Measurements from ENCODE around the gene HMG20B.

HMG20B gene

DNA sequence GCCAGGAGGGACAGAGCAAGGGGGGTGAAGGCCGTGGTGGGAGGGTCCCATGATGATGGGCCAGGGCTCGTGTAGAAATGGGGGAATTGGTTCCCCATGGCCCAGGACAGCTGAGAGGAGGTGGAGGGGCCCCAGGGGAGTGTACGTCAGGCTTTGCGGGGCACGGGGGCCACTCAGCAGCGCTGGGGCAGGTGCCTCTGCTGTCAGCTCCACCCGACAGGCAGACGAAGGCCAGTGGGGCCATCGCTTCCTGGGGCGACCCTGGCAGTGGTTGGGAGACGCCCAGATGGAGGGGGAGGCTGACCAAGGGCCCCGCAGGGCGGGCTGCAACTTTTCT, 35.7 kb upstream of the HMG20B start:
- DNase-seq (ENCODE audit: low spot score) = no peak

- DNase-seq (ENCODE audit: low spot score) = no peak
Measured at GRCh38 chr19:3537438-3538240, 35.1 kb upstream of the HMG20B start.

- no peak for DNase-seq (ENCODE audit: low spot score)
Measured at GRCh38 chr19:3538258-3538929, 34.4 kb upstream of the HMG20B start.

DNA sequence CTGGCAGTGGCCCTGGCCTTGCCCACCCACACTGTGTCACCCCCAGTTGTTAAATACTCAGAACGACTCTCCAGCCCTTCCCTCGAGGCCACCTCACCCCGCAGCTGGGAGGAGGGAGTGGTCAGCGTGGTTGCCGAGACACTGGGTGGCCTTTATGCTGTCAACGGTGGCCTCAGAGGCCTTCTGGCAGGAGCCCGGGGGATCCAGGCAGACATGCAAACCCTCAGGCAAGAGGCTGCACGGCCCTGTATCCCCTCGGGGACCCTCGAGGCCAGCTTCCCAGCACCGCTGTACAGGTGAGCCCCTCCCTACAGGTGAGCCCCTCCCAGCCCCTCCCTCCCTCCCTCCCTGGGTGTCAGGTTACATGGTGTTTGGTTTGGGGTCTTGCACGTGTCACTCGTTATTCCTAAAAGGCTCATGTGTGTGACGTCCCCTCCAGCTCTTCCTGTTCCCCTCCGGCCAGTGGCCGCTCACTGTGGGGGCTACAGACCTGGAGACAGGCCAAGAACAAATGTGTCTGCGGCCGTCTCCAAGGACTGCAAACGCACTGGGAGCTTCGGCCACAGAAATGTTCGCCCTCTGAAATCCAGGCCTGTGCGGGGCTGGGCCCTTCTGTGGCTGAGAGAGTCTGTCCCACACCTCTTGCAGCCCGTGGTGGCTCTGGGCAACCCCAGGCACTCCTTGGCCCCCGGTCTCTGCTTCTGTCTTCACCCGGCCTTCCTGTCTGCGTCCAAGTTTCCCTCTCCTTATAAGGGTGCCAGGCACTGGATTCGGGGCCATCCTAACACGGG, 33.6 kb upstream of the HMG20B start, which contains the start of gene TEKTIP1:
TSS of gene TEKTIP1 (plus strand) at position 210 of the 791 bp plus-strand sequence. CDS start at position 214, 4 bp downstream.
- DNase-seq (ENCODE audit: low spot score) = no peak

- DNase-seq (ENCODE audit: low spot score) = no peak
Measured at GRCh38 chr19:3539756-3540118, 33.0 kb upstream of the HMG20B start.

GRCh38 chr19:3543150-3544057, 29.3 kb upstream of the HMG20B start:
- no peak for DNase-seq (ENCODE audit: low spot score)

- no peak for DNase-seq (ENCODE audit: low spot score)
Measured at GRCh38 chr19:3544058-3544376, 28.7 kb upstream of the HMG20B start.

GRCh38 chr19:3544742-3545668, 27.7 kb upstream of the HMG20B start:
- DNase-seq (ENCODE audit: low spot score) = peak; percentile 77

DNA sequence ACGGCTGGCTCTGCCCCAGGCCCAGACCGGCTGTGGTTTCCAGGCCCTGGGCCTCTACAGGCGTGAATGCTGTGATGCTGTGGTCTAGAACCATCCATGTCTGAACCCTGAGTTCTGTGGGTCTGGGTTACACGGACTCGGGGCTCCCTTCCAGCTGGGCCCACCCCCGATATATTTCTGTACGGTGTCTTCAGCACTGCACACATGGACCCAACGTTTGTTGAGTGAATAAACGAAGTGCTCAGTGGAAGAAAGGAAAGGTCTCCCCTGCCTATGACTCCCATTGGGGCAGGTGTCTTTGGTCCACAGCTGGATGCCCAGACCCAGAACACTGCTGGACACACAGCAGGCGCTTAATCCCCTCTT, 27.1 kb upstream of the HMG20B start:
- no peak for DNase-seq (ENCODE audit: low spot score)

DNA sequence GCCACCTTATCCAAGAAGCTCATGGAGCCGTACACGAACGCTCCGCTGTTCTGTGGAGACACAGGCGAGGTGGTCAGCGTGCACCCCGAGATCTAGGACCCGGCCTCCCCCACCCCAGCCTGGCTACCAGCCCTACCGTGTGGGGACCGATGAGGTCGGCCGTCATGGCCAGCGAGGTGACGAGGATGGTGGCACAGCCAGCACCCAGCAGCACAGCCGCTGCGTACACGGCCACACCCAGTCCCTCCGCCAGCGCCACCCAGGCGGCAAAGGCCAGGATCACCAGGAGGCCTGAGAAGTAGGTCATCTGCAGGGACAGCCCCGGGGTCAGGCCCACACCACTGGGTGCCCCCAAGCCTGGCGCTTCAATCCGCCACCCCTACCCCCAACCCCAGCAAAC, 26.6 kb upstream of the HMG20B start:
- no peak for DNase-seq (ENCODE audit: low spot score)

- DNase-seq (ENCODE audit: low spot score) = peak; percentile 31
Measured at GRCh38 chr19:3547301-3547731, 25.4 kb upstream of the HMG20B start.

DNA sequence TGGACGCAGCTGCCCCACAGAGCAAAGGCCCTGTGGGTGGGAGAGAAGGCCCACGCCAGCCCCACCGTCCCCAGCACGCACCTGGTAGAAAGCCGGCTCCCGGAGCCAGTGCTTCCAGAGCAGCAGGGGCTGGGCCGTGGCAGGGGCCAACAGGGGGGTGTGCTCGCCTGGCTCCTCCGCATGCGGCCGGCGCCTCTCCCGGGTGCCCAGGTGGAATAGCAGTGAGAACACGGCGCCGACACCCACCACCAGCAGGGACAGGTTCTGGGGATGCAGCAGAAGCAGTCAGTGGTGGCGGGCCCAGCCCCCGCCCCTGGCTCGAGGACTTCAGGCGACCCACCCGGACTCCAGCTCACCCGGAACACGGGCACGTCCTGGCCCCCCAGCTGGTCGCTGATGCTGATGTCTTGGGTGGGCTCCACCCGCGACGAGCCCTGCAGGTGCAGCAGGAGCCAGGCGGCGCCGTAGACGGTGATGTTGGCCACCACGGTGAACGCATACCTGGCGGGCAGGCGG, 24.9 kb upstream of the HMG20B start:
- no peak for DNase-seq (ENCODE audit: low spot score)

- no peak for DNase-seq (ENCODE audit: low spot score)
Measured at GRCh38 chr19:3548606-3549005, 24.1 kb upstream of the HMG20B start.

DNA sequence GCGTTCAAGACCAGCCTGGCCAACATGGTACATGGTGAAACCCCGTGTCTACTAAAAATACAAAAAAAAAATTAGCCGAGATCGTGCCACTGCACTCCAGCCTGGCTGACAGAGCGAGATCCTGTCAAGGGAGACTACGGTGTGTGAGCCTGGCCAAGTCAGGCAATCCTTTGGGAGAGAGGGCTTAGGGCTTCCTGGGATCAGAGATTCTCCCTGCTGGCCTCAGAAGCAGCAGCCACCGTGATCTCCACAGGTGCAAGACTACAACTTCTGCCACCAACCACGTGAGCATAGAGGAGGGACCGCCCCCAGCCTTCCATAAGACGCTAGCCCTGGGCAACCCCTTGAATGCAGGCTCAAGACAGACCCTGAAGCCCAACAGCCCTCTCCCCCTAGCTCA, 22.9 kb upstream of the HMG20B start:
- DNase-seq (ENCODE audit: low spot score) = no peak

DNA sequence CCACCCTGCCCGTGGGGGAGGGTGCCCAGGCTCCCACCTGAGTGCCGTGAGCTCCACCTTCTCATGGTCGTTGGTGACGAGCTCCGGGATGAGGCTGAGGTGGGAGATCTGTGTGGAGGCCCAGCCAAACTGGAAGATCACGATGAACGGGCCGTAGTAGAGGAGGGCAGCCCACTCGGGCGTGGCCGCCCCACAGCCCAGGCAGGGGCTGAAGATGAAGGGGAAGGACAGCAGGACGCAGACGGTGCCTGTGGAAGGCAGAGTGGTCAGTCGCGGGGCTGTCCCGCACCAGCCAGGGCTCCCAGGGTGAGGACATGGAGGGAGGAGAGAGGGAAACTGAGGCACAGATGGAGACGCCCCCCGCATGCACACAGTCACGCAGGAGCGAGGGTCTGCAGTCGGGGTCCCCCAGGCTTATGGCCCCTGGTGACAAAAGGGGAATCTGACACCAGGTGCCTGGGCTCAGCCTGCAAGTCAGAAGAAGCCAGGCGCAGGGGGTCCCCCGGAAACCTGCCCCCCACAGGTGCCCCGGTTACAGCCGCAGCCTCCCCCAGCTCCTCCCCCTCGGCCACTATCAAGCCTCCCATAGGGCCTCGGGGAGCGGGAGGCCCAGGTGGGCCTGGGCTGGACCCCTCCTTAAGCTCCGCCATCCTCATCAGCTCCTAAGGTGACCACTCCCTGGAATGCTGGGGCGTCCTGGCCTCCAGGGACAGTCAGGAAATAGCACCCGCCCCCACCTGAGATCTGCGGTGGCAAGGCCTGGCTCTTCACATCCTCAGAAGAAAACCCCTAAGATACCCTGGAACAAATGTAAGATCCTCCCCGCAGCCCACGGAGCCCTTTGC, 21.6 kb upstream of the HMG20B start:
- DNase-seq (ENCODE audit: low spot score) = no peak

- DNase-seq (ENCODE audit: low spot score) = no peak
Measured at GRCh38 chr19:3551792-3552095, 21.0 kb upstream of the HMG20B start.

DNA sequence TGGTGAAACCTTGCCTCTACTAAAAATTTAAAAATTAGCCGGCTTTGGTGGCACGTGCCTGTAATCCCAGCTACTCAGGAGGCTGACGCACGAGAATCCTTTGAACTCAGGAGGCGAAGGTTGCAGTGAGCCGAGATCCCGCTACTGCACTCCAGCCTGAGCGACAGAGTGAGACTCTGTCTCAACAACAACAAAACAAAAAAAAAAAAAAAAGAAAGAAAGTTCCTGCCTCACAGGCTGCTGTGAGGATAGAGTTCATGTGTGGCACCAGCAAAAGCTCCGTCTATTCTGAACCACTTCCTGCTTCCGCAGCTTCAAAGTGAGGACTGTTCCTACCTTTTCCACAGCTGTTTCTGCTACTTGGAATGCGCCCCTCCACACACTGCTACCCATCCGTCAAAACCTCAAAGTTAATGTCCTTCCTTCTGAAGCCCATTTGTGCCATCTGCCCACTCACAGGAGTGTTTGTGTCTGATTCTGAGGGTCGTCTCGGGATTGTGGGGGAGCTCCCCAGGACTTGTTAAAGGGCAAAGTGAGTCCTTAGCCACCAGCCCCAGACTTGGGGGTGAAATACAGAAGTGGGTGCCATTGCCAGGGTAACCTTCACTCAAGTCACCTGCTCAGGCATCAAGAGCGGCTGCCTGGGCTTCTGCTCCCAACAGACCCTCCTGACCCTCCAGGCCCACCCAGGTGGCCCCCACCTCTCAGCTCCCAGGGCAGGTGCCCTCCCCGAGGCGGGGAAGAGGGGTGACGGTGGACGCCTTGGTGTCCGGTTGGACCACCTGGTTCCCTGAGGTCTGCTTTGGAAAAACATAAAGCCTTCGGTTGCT, 18.3 kb upstream of the HMG20B start:
- peak; percentile 56 for DNase-seq (ENCODE audit: low spot score)

DNA sequence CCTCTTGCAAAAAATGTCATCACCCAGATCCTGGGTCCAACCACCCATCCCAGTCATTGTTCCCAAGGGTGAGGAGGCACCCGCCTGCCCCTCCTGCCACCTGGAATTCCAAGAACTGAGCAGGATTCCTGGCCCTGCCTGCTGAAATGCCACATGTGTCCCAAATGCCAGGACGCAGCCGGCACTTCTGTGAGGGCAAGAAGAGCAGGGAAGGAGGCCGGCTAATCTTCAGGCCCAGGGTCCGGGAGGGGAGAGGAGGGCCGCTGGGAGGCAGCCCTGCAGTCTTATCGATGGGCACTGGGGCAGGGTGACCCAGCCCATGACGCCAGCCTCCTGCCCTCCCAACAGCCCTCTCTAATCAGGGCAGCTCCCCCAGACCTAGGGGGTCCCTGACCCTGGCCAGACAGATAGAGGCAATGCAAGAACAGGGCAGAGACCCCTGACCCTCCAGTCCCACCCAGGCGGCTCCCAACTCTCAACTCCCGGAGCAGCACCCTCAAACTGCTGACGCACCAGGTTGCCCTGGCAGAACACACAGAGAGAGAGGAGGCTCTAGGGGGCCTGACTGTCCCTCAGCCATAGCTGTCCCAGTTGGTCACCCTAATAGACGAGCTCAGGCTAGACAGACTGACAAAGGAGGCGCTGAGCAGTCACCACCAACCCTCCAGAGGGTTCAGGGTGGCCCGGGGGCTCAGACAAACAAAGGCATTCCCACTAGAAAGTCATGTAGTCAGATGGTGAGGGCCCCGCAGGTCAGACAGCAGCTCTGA, 16.9 kb upstream of the HMG20B start:
- no peak for DNase-seq (ENCODE audit: low spot score)

All from CD4-positive, alpha-beta T cell treated with Interleukin-2 at 100 ng/mL for 4 hours (primary cell).